ENCODE results near the gene CDC42BPG. TPM values are rescaled to one million over a fixed set of nuclear protein-coding genes. Genes with fewer than 3 reads are reported as not detected.

CDC42BPG gene
- total and polyA plus RNA-seq, 2 donors (not counting 1 experiment from before 2014, with no cell fraction given) = 0.03 to 0.33 TPM

GRCh38 chr11:64879244-64879900 is 34.9 kb upstream of the CDC42BPG start:
- Histone ChIP-seq H3K9ac (ENCODE audit: insufficient read depth, low read length) (peak overlapping the region; percentile 82), H3K9me3 (ENCODE audit: control insufficient read depth, insufficient read depth, low read depth, low read length) (no peaks in the 10 kb centered on the region), H2AFZ (ENCODE audit: low read length) (peak overlapping the region; percentile 32), H3K79me2 (ENCODE audit: control insufficient read depth, insufficient read depth, low read length) (peaks cover 40% of the 10 kb centered on the region), H3K4me3 (replicated peaks in 1 of 4; ENCODE audit: control extremely low read depth in 1 of 4, insufficient read depth in 1 of 4, low read depth in 3 of 4, low read length in 4 of 4) (peak overlapping the region; percentile 66 to 99 (median 70)), H3K27ac (ENCODE audit: insufficient read depth, low read length) (peak overlapping the region; percentile 87), H3K4me1 (ENCODE audit: control insufficient read depth, extremely low read depth, insufficient read depth, low read length) (peaks cover 4% of the 10 kb centered on the region), H4K20me1 (ENCODE audit: control insufficient read depth, extremely low read depth, insufficient read depth, low read length) (no peaks in the 10 kb centered on the region), H3K27me3 (ENCODE audit: control insufficient read depth, insufficient read depth, low read length) (no peaks in the 10 kb centered on the region), H3K36me3 (ENCODE audit: control insufficient read depth, insufficient read depth, low read length) (peaks cover 8% of the 10 kb centered on the region), H3K4me2 (ENCODE audit: extremely low read depth, insufficient read depth, low read length) (peak overlapping the region; percentile 94)
- no peak for DNase-seq (ENCODE audit: low read depth in 2 of 2)
- TF ChIP-seq, protein P1, sequence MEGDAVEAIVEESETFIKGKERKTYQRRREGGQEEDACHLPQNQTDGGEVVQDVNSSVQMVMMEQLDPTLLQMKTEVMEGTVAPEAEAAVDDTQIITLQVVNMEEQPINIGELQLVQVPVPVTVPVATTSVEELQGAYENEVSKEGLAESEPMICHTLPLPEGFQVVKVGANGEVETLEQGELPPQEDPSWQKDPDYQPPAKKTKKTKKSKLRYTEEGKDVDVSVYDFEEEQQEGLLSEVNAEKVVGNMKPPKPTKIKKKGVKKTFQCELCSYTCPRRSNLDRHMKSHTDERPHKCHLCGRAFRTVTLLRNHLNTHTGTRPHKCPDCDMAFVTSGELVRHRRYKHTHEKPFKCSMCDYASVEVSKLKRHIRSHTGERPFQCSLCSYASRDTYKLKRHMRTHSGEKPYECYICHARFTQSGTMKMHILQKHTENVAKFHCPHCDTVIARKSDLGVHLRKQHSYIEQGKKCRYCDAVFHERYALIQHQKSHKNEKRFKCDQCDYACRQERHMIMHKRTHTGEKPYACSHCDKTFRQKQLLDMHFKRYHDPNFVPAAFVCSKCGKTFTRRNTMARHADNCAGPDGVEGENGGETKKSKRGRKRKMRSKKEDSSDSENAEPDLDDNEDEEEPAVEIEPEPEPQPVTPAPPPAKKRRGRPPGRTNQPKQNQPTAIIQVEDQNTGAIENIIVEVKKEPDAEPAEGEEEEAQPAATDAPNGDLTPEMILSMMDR (conservative IDR thresholded peaks at IDR 0.05 in 1 of 2, IDR thresholded peaks at IDR 0.05 in 1 of 2; ENCODE audit: low read depth in 1 of 2, low read length in 2 of 2) = no peak
- no peak for TF ChIP-seq EZH2 (IDR thresholded peaks at IDR 0.05; ENCODE audit: low read length, missing control alignments)

GRCh38 chr11:64878494-64879243 is 34.2 kb upstream of the CDC42BPG start, which contains the start of gene EHD1:
Gene EHD1 (minus strand): TSS chr11:64878621. CDS start chr11:64878464, 157 bp downstream.
- Histone ChIP-seq H3K79me2 (ENCODE audit: control insufficient read depth, insufficient read depth, low read length) (peaks cover 42% of the 10 kb centered on the region), H3K9ac (ENCODE audit: insufficient read depth, low read length) (peak within 1 kb of the TSS; percentile 90), H3K27me3 (ENCODE audit: control insufficient read depth, insufficient read depth, low read length) (no peaks in the 10 kb centered on the region), H3K4me1 (ENCODE audit: control insufficient read depth, extremely low read depth, insufficient read depth, low read length) (peaks cover 4% of the 10 kb centered on the region), H3K9me3 (ENCODE audit: control insufficient read depth, insufficient read depth, low read depth, low read length) (no peaks in the 10 kb centered on the region), H3K4me3 (replicated peaks in 1 of 4; ENCODE audit: control extremely low read depth in 1 of 4, insufficient read depth in 1 of 4, low read depth in 3 of 4, low read length in 4 of 4) (peak within 1 kb of the TSS; percentile 75 to 99 (median 84)), H2AFZ (ENCODE audit: low read length) (peak within 1 kb of the TSS; percentile 32), H4K20me1 (ENCODE audit: control insufficient read depth, extremely low read depth, insufficient read depth, low read length) (no peaks in the 10 kb centered on the region), H3K4me2 (ENCODE audit: extremely low read depth, insufficient read depth, low read length) (peak within 1 kb of the TSS; percentile 94), H3K27ac (ENCODE audit: insufficient read depth, low read length) (peak within 1 kb of the TSS; percentile 87), H3K36me3 (ENCODE audit: control insufficient read depth, insufficient read depth, low read length) (peaks cover 10% of the 10 kb centered on the region)
- peak; percentile 90 to 97 for DNase-seq (ENCODE audit: low read depth in 2 of 2)
- no peak for TF ChIP-seq EZH2 (IDR thresholded peaks at IDR 0.05; ENCODE audit: low read length, missing control alignments)
- TF ChIP-seq, protein P1 (conservative IDR thresholded peaks at IDR 0.05 in 1 of 2, IDR thresholded peaks at IDR 0.05 in 1 of 2; ENCODE audit: low read depth in 1 of 2, low read length in 2 of 2) = peak; percentile 37 to 53

- peaks cover 13% of the 10 kb centered on the region for H3K36me3 ChIP-seq (ENCODE audit: control insufficient read depth, insufficient read depth, low read length)
- no peak overlapping the region for H2AFZ ChIP-seq (ENCODE audit: low read length)
- peak overlapping the region; percentile 73 for H3K27ac ChIP-seq (ENCODE audit: insufficient read depth, low read length)
- H3K9ac ChIP-seq (ENCODE audit: insufficient read depth, low read length) = peak overlapping the region; percentile 90
- peaks cover 4% of the 10 kb centered on the region for H3K4me1 ChIP-seq (ENCODE audit: control insufficient read depth, extremely low read depth, insufficient read depth, low read length)
- H4K20me1 ChIP-seq (ENCODE audit: control insufficient read depth, extremely low read depth, insufficient read depth, low read length) = no peaks in the 10 kb centered on the region
- H3K9me3 ChIP-seq (ENCODE audit: control insufficient read depth, insufficient read depth, low read depth, low read length) = no peaks in the 10 kb centered on the region
- peaks cover 47% of the 10 kb centered on the region for H3K79me2 ChIP-seq (ENCODE audit: control insufficient read depth, insufficient read depth, low read length)
- H3K27me3 ChIP-seq (ENCODE audit: control insufficient read depth, insufficient read depth, low read length) = no peaks in the 10 kb centered on the region
- H3K4me2 ChIP-seq (ENCODE audit: extremely low read depth, insufficient read depth, low read length) = peak overlapping the region; percentile 17
- no peak for DNase-seq (ENCODE audit: low read depth in 2 of 2)
- TF ChIP-seq, protein P1 (conservative IDR thresholded peaks at IDR 0.05 in 1 of 2, IDR thresholded peaks at IDR 0.05 in 1 of 2; ENCODE audit: low read depth in 1 of 2, low read length in 2 of 2) = no peak
- TF ChIP-seq EZH2 (IDR thresholded peaks at IDR 0.05; ENCODE audit: low read length, missing control alignments) = no peak
- H3K4me3 ChIP-seq (replicated peaks in 1 of 4; ENCODE audit: control extremely low read depth in 1 of 4, insufficient read depth in 1 of 4, low read depth in 3 of 4, low read length in 4 of 4) = peak overlapping the region; percentile 75 to 99 (median 84)
These were observed 33.7 kb upstream of the CDC42BPG start for GRCh38 chr11:64878223-64878493.
